Testis (tissue), 2 donors: ENCODE data around the gene COL4A2.

ENCODE experiments used
- CTCF ChIP-seq, 3 experiments: fragments of 450-650 bp in 2 of 3; fragments of 200-600 bp in 1 of 3; sonication (generic) in 1 of 3; IDR thresholded peaks; one replicate each; pipeline ENCODE4 v1.5.1; 2016 to 2019; ENCODE audit warnings: antibody characterized with exemption in 3 of 3, mild to moderate bottlenecking in 2 of 3, moderate library complexity in 1 of 3
- POLR2A ChIP-seq: fragments of 450-650 bp; IDR thresholded peaks from one replicate; pipeline ENCODE4 v1.6.1; 2017; ENCODE audit warnings: antibody characterized with exemption, mild to moderate bottlenecking, moderate library complexity

GRCh38 chr13:110262082-110262436 is 45.0 kb upstream of the COL4A2 start:
- TF ChIP-seq POLR2A = no peak
- no peak for TF ChIP-seq CTCF (IDR thresholded peaks at IDR 0.05)
